Stimulated activated CD8-positive, alpha-beta memory T cell treated with anti-CD3 and anti-CD28 coated beads, Interleukin-15, amount 100 ng/mL, for 1 hour (primary cell): ENCODE results near the gene ZFYVE28.

Source experiments
- DNase-seq: peaks from one replicate; pipeline ENCODE4 v3.0.0-alpha.2; 2020; ENCODE audit warnings: low read depth

ZFYVE28 gene

DNA sequence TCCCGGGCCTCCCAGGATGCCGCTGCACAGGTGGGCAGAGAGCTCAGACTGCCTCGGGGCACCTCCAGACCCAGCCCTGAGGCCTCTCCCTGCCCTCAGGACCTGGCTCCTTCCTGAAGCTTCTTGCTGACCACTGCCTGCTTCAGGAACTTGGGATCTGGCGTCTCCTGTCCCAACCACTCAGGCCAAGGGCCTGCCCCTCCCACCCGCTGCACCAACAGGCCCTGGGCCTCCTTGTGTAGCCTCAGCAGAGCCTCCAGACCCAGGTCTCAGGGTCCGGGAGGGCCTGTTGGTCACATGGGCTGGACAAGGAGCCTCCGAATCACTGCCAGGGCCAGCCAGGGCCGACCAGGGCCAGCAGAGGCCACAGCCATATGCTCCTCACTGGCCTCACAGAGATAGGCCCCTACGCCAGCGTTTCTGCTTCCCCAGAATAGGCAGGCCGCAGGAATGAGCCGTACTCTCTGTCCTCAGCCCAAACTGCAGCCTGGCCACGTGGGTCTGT lies 159.4 kb downstream of the ZFYVE28 start:
- DNase-seq: no peak

- no peak for DNase-seq
Observed at GRCh38 chr4:2258091-2259035, 160.1 kb downstream of the ZFYVE28 start.

GRCh38 chr4:2257361-2258081 lies 160.9 kb downstream of the ZFYVE28 start:
- no peak for DNase-seq

DNA sequence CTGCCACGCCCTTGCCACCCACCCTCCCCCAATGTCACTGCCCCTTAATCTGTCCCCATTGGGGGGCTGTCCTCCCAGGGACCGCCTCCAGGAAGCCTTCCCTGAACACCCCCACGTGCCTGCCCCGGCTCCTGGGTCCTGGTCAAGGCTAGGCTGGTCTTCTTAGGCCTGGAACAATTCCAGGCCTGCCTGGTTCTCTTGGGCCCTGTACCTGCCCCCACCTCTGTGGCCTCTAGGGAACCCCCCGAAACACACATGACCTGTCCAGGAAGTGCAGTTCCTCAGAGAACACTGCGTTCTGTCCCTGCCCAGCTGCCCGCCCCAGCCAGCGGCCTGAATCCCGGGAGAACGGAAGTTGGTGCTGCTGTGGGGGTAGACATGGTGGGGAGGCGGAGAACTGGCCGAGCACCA lies 161.7 kb downstream of the ZFYVE28 start:
- DNase-seq: no peak

GRCh38 chr4:2256156-2256731 lies 162.2 kb downstream of the ZFYVE28 start:
- DNase-seq: no peak

- no peak for DNase-seq
Observed at GRCh38 chr4:2255501-2256155, 162.8 kb downstream of the ZFYVE28 start.

DNA sequence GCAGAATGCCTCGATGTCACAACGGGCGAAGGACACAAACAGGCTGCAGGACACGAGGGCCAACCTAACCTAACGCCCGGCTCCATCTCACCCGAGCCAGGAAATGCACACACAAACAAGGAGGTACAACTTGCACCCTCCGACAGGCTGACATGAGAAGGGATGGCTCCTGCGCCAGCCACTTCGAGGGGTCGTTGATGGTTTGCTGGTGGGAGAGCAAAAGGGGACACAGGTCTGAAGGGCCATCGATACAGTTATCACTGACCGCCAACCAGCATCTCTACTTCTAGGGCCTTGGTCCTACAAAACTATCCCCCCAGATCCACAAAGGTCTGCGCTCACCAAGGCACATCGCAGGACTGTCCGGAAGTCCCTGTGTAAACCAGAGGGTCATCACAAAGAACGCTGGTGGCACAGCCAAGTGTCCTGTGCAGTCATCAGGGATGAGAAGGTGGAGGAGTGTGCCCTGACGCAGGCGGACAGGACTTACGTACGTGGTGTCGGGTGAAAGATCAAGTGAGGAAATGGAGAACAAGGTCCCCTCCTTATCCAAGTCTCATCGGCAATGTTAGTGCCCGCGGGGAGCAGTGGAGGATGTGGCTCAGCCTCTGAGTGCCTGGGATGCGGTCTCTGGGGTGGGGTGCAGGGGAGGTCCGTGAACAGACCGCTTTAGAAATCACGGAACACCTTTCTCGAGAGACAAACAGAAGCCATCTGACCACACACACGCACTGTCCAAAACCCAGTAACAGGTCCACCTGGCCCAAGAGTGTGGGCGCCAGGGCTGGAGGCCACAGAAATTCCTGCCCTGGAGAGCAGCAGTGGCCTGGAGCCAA lies 163.6 kb downstream of the ZFYVE28 start:
- no peak for DNase-seq

DNA sequence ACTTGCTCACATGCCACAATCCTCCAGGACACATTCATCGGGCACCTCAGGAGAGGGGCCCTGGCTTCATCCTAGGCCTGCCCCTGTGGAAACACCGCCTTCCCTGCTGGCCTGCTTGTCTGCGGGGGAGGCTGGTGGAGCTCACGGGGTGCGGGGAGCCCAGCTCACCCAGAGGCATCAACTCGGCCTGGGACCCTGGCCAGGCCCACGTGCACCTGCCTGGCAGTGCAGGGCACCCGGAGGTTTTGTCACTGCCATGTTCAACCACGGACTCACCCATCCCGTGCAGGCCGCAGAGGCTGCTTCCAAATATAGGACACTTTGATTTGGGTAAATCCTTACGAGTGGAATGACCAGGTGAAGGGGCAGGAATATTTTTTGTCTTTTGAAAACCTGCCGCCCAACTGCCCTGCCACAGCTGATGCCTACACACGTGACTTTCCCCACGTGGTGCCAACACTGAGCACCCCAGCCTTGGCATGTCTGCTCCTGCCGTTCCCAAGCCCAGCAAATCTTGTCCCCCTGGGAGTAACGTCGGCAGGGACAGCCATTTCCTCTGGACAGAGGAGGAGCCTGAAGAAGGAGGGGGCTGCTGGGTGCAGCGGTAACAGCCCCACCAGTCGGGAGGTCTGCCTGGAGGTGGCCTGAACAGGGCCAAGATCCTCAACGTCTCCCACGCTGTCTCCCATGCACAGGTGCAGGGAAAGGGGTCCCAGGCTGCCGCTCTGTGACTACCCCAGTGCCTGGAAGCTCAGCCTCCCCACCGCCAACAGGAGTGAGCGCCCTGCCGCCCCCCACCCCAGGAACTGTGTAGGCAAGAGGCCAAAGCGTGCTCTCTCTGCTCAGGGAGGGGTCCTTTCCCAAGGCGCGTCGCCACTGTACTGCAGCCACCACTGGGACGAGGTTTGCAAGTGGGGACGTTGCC lies 165.0 kb downstream of the ZFYVE28 start:
- DNase-seq: no peak

DNA sequence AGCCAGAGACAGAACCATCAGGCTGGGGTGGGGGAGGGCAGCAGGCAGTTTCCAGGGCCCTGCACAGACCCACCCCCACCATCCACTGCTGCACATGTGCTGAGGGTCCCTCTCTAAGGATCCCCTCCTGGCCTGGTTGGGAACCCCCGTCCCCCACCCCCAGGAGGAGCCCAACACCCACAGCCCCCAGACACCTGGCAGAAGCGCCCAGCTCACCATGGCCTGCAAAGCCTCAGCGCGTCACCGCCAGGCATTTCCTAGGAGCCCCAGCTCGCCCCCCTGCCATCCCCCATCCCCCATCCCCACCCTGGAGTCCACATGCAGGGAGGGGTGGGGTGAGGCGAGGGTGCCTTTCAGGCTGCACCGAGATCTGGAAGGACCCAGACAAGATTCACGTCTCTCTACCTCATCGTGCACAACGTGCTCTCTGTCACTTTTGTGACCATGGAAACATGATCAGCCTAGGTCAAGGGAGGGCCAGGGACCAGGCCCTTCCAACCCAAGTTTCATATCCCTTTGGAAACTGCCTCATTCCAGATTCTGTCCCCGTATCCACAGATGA lies 165.8 kb downstream of the ZFYVE28 start:
- DNase-seq: no peak

DNA sequence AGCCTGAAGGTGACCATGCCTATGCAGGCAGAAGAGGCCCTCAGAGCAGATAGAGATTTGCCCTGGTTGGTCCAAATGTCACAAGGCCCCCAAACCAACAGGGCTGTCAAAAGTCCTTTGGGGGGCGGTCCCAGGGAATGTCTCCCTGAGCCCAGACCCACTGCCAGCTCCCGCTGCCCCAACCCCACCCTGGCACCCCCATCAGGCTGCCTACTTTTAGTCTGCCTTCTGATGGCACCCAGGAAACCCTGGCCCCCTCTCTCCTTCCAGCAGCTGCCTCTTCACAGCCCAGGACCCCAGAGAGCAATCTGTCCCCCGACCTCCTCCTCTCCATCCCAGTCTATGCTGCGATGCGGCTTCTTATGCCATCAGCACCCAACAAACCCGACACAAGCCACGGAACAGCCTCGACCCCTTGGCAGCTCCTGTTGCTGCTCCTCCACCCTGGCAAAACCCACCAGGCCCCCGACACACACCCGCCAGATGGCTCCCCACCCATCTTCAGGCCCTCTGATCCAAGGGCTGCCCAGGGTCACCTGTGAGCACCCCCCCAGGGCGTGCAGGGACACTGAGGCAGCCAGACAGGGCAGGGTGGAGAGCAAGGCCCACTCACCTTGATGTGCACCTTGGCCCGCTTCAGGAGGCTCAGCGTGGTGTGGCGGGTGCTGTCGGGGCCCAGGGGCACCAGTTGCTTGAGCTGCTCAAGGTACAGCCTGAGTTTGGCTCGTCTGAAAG lies 166.5 kb downstream of the ZFYVE28 start:
- no peak for DNase-seq

GRCh38 chr4:2251073-2251794 lies 167.2 kb downstream of the ZFYVE28 start:
- DNase-seq: no peak

- DNase-seq: no peak
Observed at GRCh38 chr4:2250357-2251072, 167.9 kb downstream of the ZFYVE28 start.

GRCh38 chr4:2249526-2250356 lies 168.7 kb downstream of the ZFYVE28 start:
- DNase-seq: no peak

DNA sequence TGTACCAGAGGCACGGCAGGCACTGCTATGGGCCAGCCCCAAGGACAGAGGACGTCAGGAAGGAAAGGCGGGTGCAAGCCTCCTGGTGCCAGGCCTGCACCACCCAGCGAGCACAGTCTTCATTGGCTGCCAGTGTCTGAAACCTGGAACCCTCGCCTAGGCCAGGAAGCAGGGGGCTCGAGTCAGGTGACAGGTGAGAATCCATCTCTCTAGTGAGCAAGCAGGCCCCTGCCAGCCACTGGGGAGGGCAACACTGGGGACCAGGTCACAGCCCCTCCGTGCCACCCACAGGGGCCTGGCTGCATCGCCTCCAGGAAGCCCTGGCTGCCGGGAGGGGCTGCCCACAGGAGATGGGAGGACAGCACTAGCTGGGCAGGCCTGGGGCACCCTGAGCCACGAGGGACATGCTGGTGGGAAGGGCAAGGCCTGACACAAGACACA lies 169.6 kb downstream of the ZFYVE28 start:
- no peak for DNase-seq

DNA sequence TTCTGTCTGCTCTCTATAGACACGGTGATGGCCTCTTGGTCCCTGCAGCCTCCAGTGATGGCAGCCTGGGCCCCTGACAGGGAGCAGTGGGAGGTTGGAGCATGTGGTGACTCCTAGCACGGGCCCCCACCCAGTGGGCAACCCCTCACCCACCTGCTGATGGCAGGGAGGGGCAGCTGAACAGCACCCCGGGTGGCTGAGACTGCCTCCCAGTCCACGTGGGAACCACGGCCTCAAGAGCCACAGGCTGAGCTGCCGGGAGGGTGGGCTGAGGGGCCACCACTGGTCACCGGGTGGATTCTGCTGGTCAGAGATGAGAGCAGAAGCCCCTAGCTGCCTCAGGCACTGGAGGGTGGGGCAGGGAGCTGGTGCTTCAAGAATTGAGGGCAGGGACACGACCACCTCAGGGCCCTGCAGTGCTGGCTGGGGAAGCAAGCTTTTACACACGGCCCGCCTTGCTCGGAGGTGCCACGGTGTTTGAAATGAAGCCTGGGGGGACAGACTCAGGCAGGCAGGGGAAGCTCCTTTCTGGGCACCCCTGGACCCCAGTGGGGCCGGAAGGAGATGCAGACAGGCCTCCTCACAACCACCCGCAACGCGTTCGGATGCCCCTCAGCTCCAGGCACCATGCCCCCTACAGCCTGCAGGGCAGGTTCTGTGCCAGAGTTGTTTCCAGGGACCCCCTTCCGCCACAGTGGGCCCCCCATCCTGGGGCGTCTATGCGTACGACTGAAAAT lies 170.2 kb downstream of the ZFYVE28 start:
- no peak for DNase-seq
